AG10803 (cell line): ENCODE data around the gene SYTL2.

Experiments
- DNase-seq: peaks from one replicate; pipeline ENCODE4 v3.0.0; 2010; ENCODE audit warnings: low read depth
- H3K4me3 ChIP-seq: 2 replicates; pipeline ENCODE4 v1.5.1; 2011; ENCODE audit warnings: mild to moderate bottlenecking, low read length, control low read depth
- CTCF ChIP-seq: conservative IDR thresholded peaks from 2 replicates; pipeline ENCODE4 v1.5.1; 2011; ENCODE audit warnings: mild to moderate bottlenecking, low read length, control low read depth, inconsistent platforms

The SYTL2 gene

GRCh38 chr11:85823816-85824215, 12.9 kb upstream of the SYTL2 start:
- peak; percentile 6 for DNase-seq
- TF ChIP-seq CTCF, result no peak
- no peak overlapping the region for H3K4me3 ChIP-seq

- no peak for TF ChIP-seq CTCF
- H3K4me3 ChIP-seq, result no peak overlapping the region
- DNase-seq, result peak; percentile 58
Observed at GRCh38 chr11:85822814-85823213, 11.9 kb upstream of the SYTL2 start.

DNA sequence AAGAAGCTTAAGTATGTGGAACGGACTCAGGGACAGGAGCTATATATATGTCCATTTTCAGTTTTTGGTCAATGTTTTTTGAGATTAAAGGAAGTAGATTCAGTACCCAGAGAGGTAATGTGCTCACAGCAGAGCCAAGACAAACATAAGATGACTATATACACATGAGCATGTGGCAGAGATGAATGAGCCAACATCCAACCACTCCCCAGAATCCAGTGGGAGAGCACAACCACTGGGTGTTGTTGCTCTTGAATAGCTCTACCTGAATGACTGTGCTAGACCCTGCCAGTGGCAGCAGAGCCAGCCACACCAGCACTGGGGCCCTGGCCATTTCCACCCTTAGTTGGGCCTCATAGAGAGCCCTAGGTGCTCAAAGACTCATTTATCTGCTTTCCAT, 10.7 kb upstream of the SYTL2 start:
- TF ChIP-seq CTCF, result no peak
- peak; percentile 24 for DNase-seq
- H3K4me3 ChIP-seq, result no peak overlapping the region

DNA sequence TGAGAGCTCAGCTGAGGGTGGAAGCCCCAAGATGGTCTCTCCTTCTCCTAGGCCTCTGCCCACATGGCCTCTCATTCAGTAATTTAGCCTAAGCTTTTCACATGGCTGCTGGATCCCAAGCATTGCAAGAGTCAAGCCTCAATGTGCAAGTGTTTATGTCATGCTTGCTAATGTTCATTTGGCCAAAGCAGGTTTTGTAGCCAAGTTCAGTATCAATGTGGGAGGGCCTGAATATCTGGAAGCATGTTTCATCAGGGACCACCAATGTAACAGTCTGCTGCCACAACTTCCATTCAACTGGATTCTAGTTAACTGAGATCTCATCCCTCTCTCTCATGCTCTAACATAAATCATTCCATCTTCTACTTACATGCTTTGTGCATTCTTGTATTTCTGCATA, 8.5 kb upstream of the SYTL2 start:
- DNase-seq, result no peak
- no peak overlapping the region for H3K4me3 ChIP-seq
- no peak for TF ChIP-seq CTCF

- TF ChIP-seq CTCF, result no peak
- no peak overlapping the region for H3K4me3 ChIP-seq
- peak; percentile 91 for DNase-seq
Observed at GRCh38 chr11:85815186-85815931, 4.4 kb upstream of the SYTL2 start.

DNA sequence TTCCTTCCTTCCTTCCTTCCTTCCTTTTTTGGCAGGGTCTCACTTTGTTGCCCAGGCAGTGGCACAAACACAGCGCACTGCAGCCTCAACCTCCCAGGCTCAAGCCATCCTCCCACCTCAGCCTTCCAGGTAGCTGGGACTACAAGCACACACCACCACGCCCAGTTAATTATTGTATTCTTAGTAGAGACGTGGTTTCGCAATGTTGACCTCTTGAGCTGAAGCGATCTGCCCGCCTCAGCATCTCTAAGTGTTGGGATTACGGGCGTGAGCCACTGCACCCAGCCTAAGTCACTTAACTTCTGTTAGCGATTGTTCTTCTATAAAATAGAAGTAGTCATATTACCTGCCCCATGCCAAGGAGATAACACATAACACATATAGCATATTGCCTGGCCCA, 2.8 kb upstream of the SYTL2 start:
- TF ChIP-seq CTCF, result no peak
- DNase-seq, result no peak

DNA sequence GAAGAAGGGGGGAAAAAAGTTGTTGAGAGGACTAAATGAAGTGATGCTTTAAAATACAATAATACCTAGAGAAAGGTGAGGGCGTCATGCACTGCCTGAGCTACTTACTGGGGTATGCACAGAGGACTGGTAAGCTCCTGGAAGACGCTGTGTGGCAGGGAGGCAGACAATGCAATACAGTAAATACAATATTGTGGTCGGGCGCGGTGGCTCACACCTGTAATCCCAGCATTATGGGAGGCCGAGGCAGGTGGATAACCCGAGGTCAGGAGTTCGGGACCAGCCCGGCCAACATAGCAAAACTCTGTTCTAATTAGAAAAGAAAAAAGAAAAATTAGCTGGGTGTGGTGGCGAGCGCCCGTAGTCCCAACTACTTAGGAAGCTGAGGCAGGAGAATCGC, 683 bp upstream of the SYTL2 start:
- DNase-seq, result no peak
- TF ChIP-seq CTCF, result no peak
- H3K4me3 ChIP-seq, result peak overlapping the region; percentile 74

More for the DNA sequence above, 2.8 kb upstream of the SYTL2 start:
- H3K4me3 ChIP-seq, result no peak overlapping the region
